T-cell (primary cell): ENCODE measurements around the gene ATP5MG. TPM values are rescaled to one million over a fixed set of nuclear protein-coding genes. Genes with fewer than 3 reads are reported as not detected.

Source experiments
- ATAC-seq, 4 experiments: fragments of 200-7000 bp in 3 of 4; fragments of 150-1000 bp in 1 of 4; cut with Tn5 transposase; replicated peaks in 1 of 4; 1 replicate in 3 of 4; 2 replicates in 1 of 4; pipeline ENCODE4 v1.10.0; 2021; ENCODE audit warnings: moderate library complexity in 3 of 4, mild to moderate bottlenecking in 2 of 4, moderate number of reproducible peaks in 1 of 4
- CTCF ChIA-PET, 2 donors: fragments of 300-600 bp; sonication (Branson Sonifier 250); formaldehyde crosslinking; loops; one replicate each; lab custom pipeline; 2022; ENCODE audit warnings: antibody characterized with exemption in 2 of 2; lab: Charles Lee
- POLR2A ChIA-PET, 2 donors: fragments of 300-600 bp; sonication (Branson Sonifier 250); formaldehyde crosslinking; loops; one replicate each; lab custom pipeline; 2022; ENCODE audit warnings: antibody characterized with exemption in 2 of 2; lab: Charles Lee
- DNase-seq, 35 experiments: peaks; one replicate each; pipeline versions ENCODE4 v3.0.0 to v3.0.0-alpha.2; 2013 to 2023
- H3K27ac ChIP-seq: one replicate; pipeline ENCODE4 v1.5.1; 2013; ENCODE audit warnings: low read length
- H3K27me3 ChIP-seq, 2 experiments: replicated peaks in 1 of 2; 1 replicate in 1 of 2; 2 replicates in 1 of 2; pipeline versions ENCODE4 v1.6.1 to v1.7.0; 2013; ENCODE audit warnings: low read length in 1 of 2, mixed read lengths in 1 of 2; ENCODE audit not compliant: control insufficient read depth in 2 of 2, insufficient read depth in 2 of 2; ENCODE audit errors: extremely low read depth in 1 of 2
- H3K36me3 ChIP-seq, 2 donors: 1 replicate in 1 of 2; 2 replicates in 1 of 2; pipeline versions ENCODE4 v1.6.1 to v1.7.0; 2013; ENCODE audit warnings: low read length in 1 of 2; ENCODE audit not compliant: control insufficient read depth in 2 of 2, insufficient read depth in 1 of 2; ENCODE audit errors: extremely low read depth in 1 of 2
- H3K4me1 ChIP-seq, 2 experiments: 1 replicate in 1 of 2; 2 replicates in 1 of 2; pipeline versions ENCODE4 v1.6.1 to v1.7.0; 2013; ENCODE audit warnings: low read length in 2 of 2, mixed read lengths in 1 of 2; ENCODE audit not compliant: insufficient read depth in 2 of 2, control insufficient read depth in 1 of 2; ENCODE audit errors: extremely low read depth in 1 of 2
- H3K4me3 ChIP-seq, 2 donors: 1 replicate in 1 of 2; 2 replicates in 1 of 2; pipeline versions ENCODE4 v1.5.1 to v1.7.0; 2013; ENCODE audit warnings: mild to moderate bottlenecking in 2 of 2, low read length in 1 of 2, moderate library complexity in 1 of 2; ENCODE audit not compliant: control insufficient read depth in 1 of 2; ENCODE audit errors: extremely low read depth in 1 of 2
- H3K9me3 ChIP-seq: 2 replicates; pipeline ENCODE4 v1.7.0; 2013
- H3K27ac Mint-ChIP-seq, 2 donors: one replicate each; pipeline ENCODE4 v1.8.0; 2020 to 2021; ENCODE audit warnings: mild to moderate bottlenecking in 2 of 2, mixed read lengths in 2 of 2
- H3K27me3 Mint-ChIP-seq, 2 donors: one replicate each; pipeline ENCODE4 v1.8.0; 2021 to 2022; ENCODE audit warnings: mixed read lengths in 2 of 2
- H3K36me3 Mint-ChIP-seq: one replicate; pipeline ENCODE4 v1.8.0; 2021; ENCODE audit warnings: mixed read lengths
- H3K4me1 Mint-ChIP-seq, 3 donors: one replicate each; pipeline ENCODE4 v1.8.0; 2020 to 2022; ENCODE audit warnings: mixed read lengths in 3 of 3, mild to moderate bottlenecking in 1 of 3
- H3K4me3 Mint-ChIP-seq, 3 donors: one replicate each; pipeline ENCODE4 v1.8.0; 2020 to 2022; ENCODE audit warnings: mild to moderate bottlenecking in 3 of 3, mixed read lengths in 3 of 3, moderate library complexity in 3 of 3
- H3K9me3 Mint-ChIP-seq, 3 donors: one replicate each; pipeline ENCODE4 v1.8.0; 2020 to 2022; ENCODE audit warnings: mixed read lengths in 3 of 3
- WGBS: methylation state at CpG from one replicate; pipeline ENCODE4 v1.1.5; 2013; ENCODE audit warnings: missing lambda C conversion rate; ENCODE audit not compliant: insufficient coverage; 5-methylcytosine and 5-hydroxymethylcytosine counted together
- total RNA-seq, 35 experiments: library from RNA in 6 of 35; stranded (reverse) in 6 of 35; fragments of 120-200 nt in 1 of 35; gene quantifications; one replicate each; pipeline versions ENCODE4 v1.2.1 to v1.2.4 and lab custom pipeline; 2013 to 2026

Gene ATP5MG
- total RNA-seq, 5 donors from 2014 or later (not counting 1 experiment from before 2014, with no cell fraction given) = 140 to 188 (median 172) TPM

- Mint-ChIP-seq H3K9me3 (no peaks in the 10 kb centered on the region), H3K4me1 (peaks cover 64 to 73% (median 65%) of the 10 kb centered on the region in 3 donors), H3K36me3 (peaks cover 9% of the 10 kb centered on the region), H3K27me3 (no peaks in the 10 kb centered on the region), H3K4me3 (peak overlapping the region; percentile 64 to 95 (median 91)), H3K27ac (peak overlapping the region; percentile 83 to 96)
- peak in 1 of 35 experiments; percentile 27 for DNase-seq
- peaks cover 38 to 43% of the 10 kb centered on the region in 2 experiments for H3K4me1 ChIP-seq
- POLR2A ChIA-PET = interaction anchor here in 1 of 2 donors (0.6 to 1.5 kb wide), 3 partner anchors 12 to 140 kb away, joined by 3 to 4 read pairs (median 3); no protein-coding TSS in a partner anchor
- H3K9me3 ChIP-seq = no peaks in the 10 kb centered on the region
- no peaks in the 10 kb centered on the region for H3K27me3 ChIP-seq
- no peak for ATAC-seq
- H3K27ac ChIP-seq = peak overlapping the region; percentile 92
- H3K4me3 ChIP-seq = no peak overlapping the region
- peaks cover 0 to 7% of the 10 kb centered on the region in 2 donors for H3K36me3 ChIP-seq
- CTCF ChIA-PET = interaction anchor here (0.7 to 1.7 kb wide), 4 partner anchors 19 to 49 kb away, joined by 3 to 7 read pairs (median 4); no protein-coding TSS in a partner anchor
Observed at GRCh38 chr11:118439646-118440045, 38.2 kb downstream of the ATP5MG start.

GRCh38 chr11:118441770-118442275, 40.4 kb downstream of the ATP5MG start:
- WGBS = no CpG with 5 or more reads among the region's 3 CpGs
- Histone ChIP-seq H3K4me1 (peaks cover 38 to 42% of the 10 kb centered on the region in 2 experiments), H3K27me3 (no peaks in the 10 kb centered on the region), H3K27ac (no peak overlapping the region), H3K4me3 (no peak overlapping the region), H3K36me3 (peaks cover 0 to 7% of the 10 kb centered on the region in 2 donors), H3K9me3 (no peaks in the 10 kb centered on the region)
- peak in 1 of 35 experiments; percentile 16 for DNase-seq
- Mint-ChIP-seq H3K9me3 (no peaks in the 10 kb centered on the region), H3K27me3 (no peaks in the 10 kb centered on the region), H3K27ac (peak overlapping the region; percentile 82), H3K36me3 (peaks cover 16% of the 10 kb centered on the region), H3K4me3 (peak overlapping the region; percentile 49 to 91 (median 50)), H3K4me1 (peaks cover 80 to 95% (median 82%) of the 10 kb centered on the region in 3 donors)
- ATAC-seq = no peak
- ChIA-PET POLR2A (no interaction called here), CTCF (no interaction called here)

GRCh38 chr11:118442301-118442700, 40.9 kb downstream of the ATP5MG start:
- no peaks in the 10 kb centered on the region for H3K9me3 Mint-ChIP-seq
- H3K27ac Mint-ChIP-seq = peak overlapping the region; percentile 82
- H3K4me3 ChIP-seq = no peak overlapping the region
- peaks cover 16% of the 10 kb centered on the region for H3K36me3 Mint-ChIP-seq
- H3K27me3 Mint-ChIP-seq = no peaks in the 10 kb centered on the region
- H3K9me3 ChIP-seq = no peaks in the 10 kb centered on the region
- H3K27ac ChIP-seq = no peak overlapping the region
- DNase-seq (no peak), ATAC-seq (no peak)
- H3K4me1 Mint-ChIP-seq = peaks cover 84 to 98% (median 87%) of the 10 kb centered on the region in 3 donors
- POLR2A ChIA-PET = interaction anchor here in 1 of 2 donors (0.5 kb wide), 1 partner anchor 85 kb away, joined by 6 read pairs; no protein-coding TSS in a partner anchor
- CTCF ChIA-PET = interaction anchor here in 1 of 2 donors (0.6 kb wide), 1 partner anchor 238 kb away, joined by 5 read pairs; no protein-coding TSS in a partner anchor
- peaks cover 33 to 44% of the 10 kb centered on the region in 2 experiments for H3K4me1 ChIP-seq
- 24% methylated on average over 3 of the region's 3 CpGs for WGBS
- peaks cover 0 to 7% of the 10 kb centered on the region in 2 donors for H3K36me3 ChIP-seq
- H3K4me3 Mint-ChIP-seq = peak overlapping the region; percentile 49 to 91 (median 50)
- no peaks in the 10 kb centered on the region for H3K27me3 ChIP-seq

GRCh38 chr11:118442908-118443589, 41.6 kb downstream of the ATP5MG start:
- POLR2A ChIA-PET = interaction anchor here in 1 of 2 donors (0.5 to 1.0 kb wide), 3 partner anchors 7 to 86 kb away, joined by 3 to 7 read pairs (median 6); no protein-coding TSS in a partner anchor
- Mint-ChIP-seq H3K4me3 (peak overlapping the region; percentile 50 to 91 (median 62)), H3K27ac (peak overlapping the region; percentile 82), H3K9me3 (no peaks in the 10 kb centered on the region), H3K27me3 (no peaks in the 10 kb centered on the region), H3K4me1 (peaks cover 92 to 98% (median 94%) of the 10 kb centered on the region in 3 donors), H3K36me3 (peaks cover 22% of the 10 kb centered on the region)
- Histone ChIP-seq H3K4me1 (peaks cover 29 to 41% of the 10 kb centered on the region in 2 experiments), H3K27ac (no peak overlapping the region), H3K27me3 (no peaks in the 10 kb centered on the region), H3K9me3 (no peaks in the 10 kb centered on the region), H3K36me3 (peaks cover 0 to 7% of the 10 kb centered on the region in 2 donors), H3K4me3 (no peak overlapping the region)
- DNase-seq (no peak), ATAC-seq (no peak)
- CTCF ChIA-PET = interaction anchor here (0.6 to 2.0 kb wide), 3 partner anchors 8 to 237 kb away, joined by 3 to 9 read pairs (median 5); no protein-coding TSS in a partner anchor
- 63% methylated on average over 2 of the region's 4 CpGs for WGBS

GRCh38 chr11:118443590-118444218, 42.3 kb downstream of the ATP5MG start:
- Histone ChIP-seq H3K4me1 (peaks cover 27 to 40% of the 10 kb centered on the region in 2 experiments), H3K27ac (no peak overlapping the region), H3K4me3 (no peak overlapping the region), H3K36me3 (peaks cover 0 to 7% of the 10 kb centered on the region in 2 donors), H3K9me3 (no peaks in the 10 kb centered on the region), H3K27me3 (no peaks in the 10 kb centered on the region)
- Mint-ChIP-seq H3K9me3 (no peaks in the 10 kb centered on the region), H3K27ac (peak overlapping the region; percentile 59 to 82), H3K4me3 (peak overlapping the region; percentile 50 to 91 (median 60)), H3K36me3 (peaks cover 22% of the 10 kb centered on the region), H3K4me1 (peaks cover 95 to 97% (median 97%) of the 10 kb centered on the region in 3 donors), H3K27me3 (no peaks in the 10 kb centered on the region)
- WGBS = no CpG with 5 or more reads among the region's 2 CpGs
- ATAC-seq = peak in 1 of 4 experiments; percentile 36
- DNase-seq = peak in 1 of 35 experiments; percentile 57
- CTCF ChIA-PET = interaction anchor here (0.6 to 2.0 kb wide), 3 partner anchors 8 to 120 kb away, joined by 3 to 9 read pairs (median 3); no protein-coding TSS in a partner anchor
- POLR2A ChIA-PET = interaction anchor here in 1 of 2 donors (1.0 kb wide), 1 partner anchor 8 kb away, joined by 3 read pairs; no protein-coding TSS in a partner anchor
